HG02571 (cell line): ENCODE results near the gene SMARCD2.
A peak's percentile ranks its signal among the peaks of the same experiment; 100 is the strongest.

Experiments used
- ATAC-seq: cut with Tn5 transposase; IDR thresholded peaks from one replicate; pipeline ENCODE4 v1.9.1; 2021; ENCODE audit warnings: mild to moderate bottlenecking, moderate library complexity; ENCODE audit not compliant: unreplicated experiment

Gene SMARCD2

GRCh38 chr17:63833026-63833740 lies 9.3 kb downstream of the SMARCD2 start:
- ATAC-seq = no peak

GRCh38 chr17:63832455-63832854 lies 10.0 kb downstream of the SMARCD2 start:
- ATAC-seq = no peak

- ATAC-seq = no peak
Observed at GRCh38 chr17:63832014-63832413, 10.5 kb downstream of the SMARCD2 start.

GRCh38 chr17:63831505-63831904 lies 11.0 kb downstream of the SMARCD2 start:
- ATAC-seq = no peak

- ATAC-seq = no peak
Observed at GRCh38 chr17:63830904-63831491, 11.5 kb downstream of the SMARCD2 start.

- ATAC-seq = no peak
Observed at GRCh38 chr17:63830278-63830677, 12.2 kb downstream of the SMARCD2 start.

GRCh38 chr17:63828936-63829335 lies 13.5 kb downstream of the SMARCD2 start:
- ATAC-seq = no peak

GRCh38 chr17:63827801-63828221 lies 14.7 kb downstream of the SMARCD2 start:
- no peak for ATAC-seq

- peak; percentile 84 for ATAC-seq
Observed at GRCh38 chr17:63827002-63827800, 15.3 kb downstream of the SMARCD2 start, which contains the start of the genes FTSJ3 and PSMC5. FTSJ3 (minus strand) TSS chr17:63827663; CDS start chr17:63826902, 761 bp downstream. PSMC5 (plus strand) TSS chr17:63827431; CDS start chr17:63827491, 60 bp downstream.

- ATAC-seq = no peak
Observed at GRCh38 chr17:63826468-63827001, 15.9 kb downstream of the SMARCD2 start.

- ATAC-seq = no peak
Observed at GRCh38 chr17:63824362-63824761, 18.1 kb downstream of the SMARCD2 start.

- ATAC-seq = no peak
Observed at GRCh38 chr17:63823659-63824331, 18.7 kb downstream of the SMARCD2 start.

- ATAC-seq = no peak
Observed at GRCh38 chr17:63822537-63822936, 19.9 kb downstream of the SMARCD2 start.

GRCh38 chr17:63821804-63822203 lies 20.7 kb downstream of the SMARCD2 start:
- no peak for ATAC-seq

GRCh38 chr17:63820963-63821561 lies 21.4 kb downstream of the SMARCD2 start:
- no peak for ATAC-seq

GRCh38 chr17:63819585-63820537 lies 22.6 kb downstream of the SMARCD2 start:
- no peak for ATAC-seq

- no peak for ATAC-seq
Observed at GRCh38 chr17:63819131-63819530, 23.4 kb downstream of the SMARCD2 start.

GRCh38 chr17:63817736-63818385 lies 24.6 kb downstream of the SMARCD2 start:
- ATAC-seq = no peak

GRCh38 chr17:63816669-63817068 lies 25.8 kb downstream of the SMARCD2 start:
- no peak for ATAC-seq
